Testis (tissue), 2 donors: ENCODE results near the gene SLC35C1.
A peak's percentile ranks its signal among the peaks of the same experiment; 100 is the strongest.

Source experiments
- CTCF ChIP-seq, 3 experiments: fragments of 450-650 bp in 2 of 3; fragments of 200-600 bp in 1 of 3; sonication (generic) in 1 of 3; IDR thresholded peaks; one replicate each; pipeline ENCODE4 v1.5.1; 2016 to 2019; ENCODE audit warnings: antibody characterized with exemption in 3 of 3, mild to moderate bottlenecking in 2 of 3, moderate library complexity in 1 of 3
- POLR2A ChIP-seq: fragments of 450-650 bp; IDR thresholded peaks from one replicate; pipeline ENCODE4 v1.6.1; 2017; ENCODE audit warnings: antibody characterized with exemption, mild to moderate bottlenecking, moderate library complexity

- no peak for TF ChIP-seq CTCF (IDR thresholded peaks at IDR 0.05)
- TF ChIP-seq POLR2A = peak; percentile 97
Observed at GRCh38 chr11:45846974-45847910, 42.3 kb downstream of the SLC35C1 start, which contains the start of gene CRY2.
